Posterior cingulate gyrus (tissue), 11 donors: ENCODE measurements around the gene ADAMTS6.

Experiments
- DNase-seq, 10 donors: peaks; one replicate each; pipeline versions ENCODE4 v3.0.0 to v3.0.0-alpha.2; 2020 to 2021; ENCODE audit warnings: mixed read lengths in 3 of 10
- intact Hi-C: fragments of 100-400 bp; cut with DNase I; formaldehyde crosslinking; loops from one replicate; pipeline ENCODE4 v1.15.1; 2023

The ADAMTS6 gene

GRCh38 chr5:65305913-65306312 is 175.8 kb downstream of the ADAMTS6 start:
- no peak for DNase-seq
- intact Hi-C loops, result no loop called here

DNA sequence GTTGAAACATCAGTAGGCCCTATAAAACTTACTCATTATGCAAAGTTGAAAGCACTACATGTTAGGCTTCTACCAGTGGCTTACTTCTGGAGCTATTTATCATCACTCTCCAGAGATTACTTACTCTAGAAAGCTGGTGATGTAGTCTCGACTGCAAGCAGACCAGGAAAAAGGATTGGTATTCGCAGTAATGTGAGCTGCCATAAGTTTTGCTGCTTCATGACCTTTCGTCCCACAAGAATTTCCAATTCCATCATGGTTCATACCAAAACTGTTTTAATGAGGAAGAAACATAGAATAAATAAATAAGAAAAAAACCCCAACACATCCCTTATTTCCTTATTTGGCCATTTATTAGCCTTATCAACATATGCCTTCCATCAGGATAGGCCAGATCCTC is 181.9 kb downstream of the ADAMTS6 start:
- intact Hi-C loops, result no loop called here
- DNase-seq, result no peak

DNA sequence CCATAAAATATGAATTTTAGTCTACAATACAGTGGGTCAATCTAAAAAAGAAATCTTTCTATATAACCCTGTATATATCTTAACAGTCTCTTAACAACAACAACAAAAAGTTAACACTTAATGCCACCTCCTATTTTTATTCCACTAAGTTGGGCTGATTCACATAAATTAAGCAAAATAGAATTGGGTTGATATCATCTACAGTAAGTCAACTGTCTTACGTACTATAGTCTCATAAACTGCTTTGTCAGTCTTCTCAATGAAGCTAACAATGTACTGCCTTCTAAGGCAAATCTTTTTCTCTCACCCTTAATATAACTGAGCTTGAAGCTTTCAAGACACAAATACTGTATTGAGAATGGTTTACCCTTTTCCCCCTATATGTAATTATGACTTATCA is 185.7 kb downstream of the ADAMTS6 start:
- DNase-seq, result no peak
- intact Hi-C loops, result no loop called here

- DNase-seq, result no peak
Measured at GRCh38 chr5:65292196-65292595, 189.5 kb downstream of the ADAMTS6 start.

DNA sequence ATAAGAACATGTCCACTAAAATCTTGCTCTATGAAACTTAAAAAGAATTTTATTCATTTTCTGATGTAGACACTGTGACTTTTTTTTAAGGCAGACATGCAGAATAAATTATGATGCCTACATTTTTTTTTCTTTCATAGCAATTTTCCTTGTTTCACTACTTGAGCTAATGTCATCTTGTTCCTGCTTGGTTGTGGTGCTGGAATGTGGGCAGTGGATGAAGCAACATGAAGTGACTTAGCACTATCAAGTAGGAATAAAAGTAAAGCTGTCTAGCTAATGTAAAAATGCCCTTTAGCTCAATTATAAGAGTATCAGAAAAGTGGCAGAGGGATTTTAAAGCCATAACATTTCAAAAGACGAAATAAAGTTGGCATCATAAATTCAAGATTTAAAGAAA is 191.0 kb downstream of the ADAMTS6 start:
- intact Hi-C loops, result no loop called here
- DNase-seq, result no peak

More at GRCh38 chr5:65292196-65292595, 189.5 kb downstream of the ADAMTS6 start:
- intact Hi-C loops, result no loop called here

GRCh38 chr5:65288657-65289056 is 193.1 kb downstream of the ADAMTS6 start:
- intact Hi-C loops, result no loop called here
- no peak for DNase-seq

DNA sequence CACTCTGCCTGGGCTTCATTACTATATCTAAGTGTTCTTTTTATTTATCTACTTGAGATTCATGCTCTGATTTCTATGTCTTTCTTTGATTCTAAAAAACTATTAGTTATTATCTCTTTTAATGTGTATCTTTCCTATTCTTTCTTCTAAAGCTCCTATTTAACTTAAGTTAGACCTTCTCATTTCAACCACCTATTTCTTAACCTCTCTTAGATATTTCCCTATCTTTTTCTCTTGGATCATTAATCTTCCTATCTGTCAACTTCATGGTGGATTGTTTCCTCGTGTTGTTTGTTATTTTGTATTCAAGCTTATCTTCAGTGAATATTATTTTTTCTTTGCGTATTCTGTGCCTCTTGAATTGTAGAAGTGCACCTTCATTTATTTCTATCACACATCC is 202.1 kb downstream of the ADAMTS6 start:
- intact Hi-C loops, result no loop called here

DNA sequence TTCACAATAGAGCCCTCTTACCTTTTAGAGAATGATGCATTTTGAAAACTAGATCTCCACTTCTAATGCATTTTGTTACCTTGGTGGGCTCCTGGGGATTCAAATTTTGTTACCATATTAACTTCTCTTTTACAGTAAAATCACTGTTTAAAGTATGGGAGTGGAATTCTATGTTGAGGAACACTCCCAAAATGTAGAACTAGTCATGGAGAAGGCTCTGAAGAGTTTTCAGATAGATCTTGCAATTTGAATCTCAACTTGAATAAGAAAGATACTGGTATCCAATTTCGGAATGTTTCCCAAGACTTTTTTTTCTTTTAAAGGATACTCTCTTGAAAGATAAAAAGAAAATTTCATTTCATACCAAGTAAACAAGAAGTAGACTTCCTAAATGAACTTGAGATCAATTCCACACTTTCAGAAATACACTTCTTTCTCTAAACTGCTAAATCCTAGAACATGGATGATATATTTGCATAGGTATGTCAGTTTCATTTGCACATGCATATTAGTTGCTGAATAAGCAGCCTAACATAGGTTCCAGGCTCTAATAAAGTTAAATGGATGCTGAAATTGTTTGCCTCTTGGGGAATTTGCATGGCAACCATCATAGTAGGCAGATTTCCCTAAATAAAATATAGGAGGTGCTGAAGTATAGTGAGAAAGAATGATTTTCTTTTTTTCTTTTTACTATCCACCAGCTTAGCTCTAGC is 205.4 kb downstream of the ADAMTS6 start:
- intact Hi-C loops, result no loop called here
- no peak for DNase-seq

More for the DNA sequence above, 202.1 kb downstream of the ADAMTS6 start:
- no peak for DNase-seq

GRCh38 chr5:65271906-65272305 is 209.8 kb downstream of the ADAMTS6 start:
- DNase-seq, result no peak
- intact Hi-C loops, result no loop called here

DNA sequence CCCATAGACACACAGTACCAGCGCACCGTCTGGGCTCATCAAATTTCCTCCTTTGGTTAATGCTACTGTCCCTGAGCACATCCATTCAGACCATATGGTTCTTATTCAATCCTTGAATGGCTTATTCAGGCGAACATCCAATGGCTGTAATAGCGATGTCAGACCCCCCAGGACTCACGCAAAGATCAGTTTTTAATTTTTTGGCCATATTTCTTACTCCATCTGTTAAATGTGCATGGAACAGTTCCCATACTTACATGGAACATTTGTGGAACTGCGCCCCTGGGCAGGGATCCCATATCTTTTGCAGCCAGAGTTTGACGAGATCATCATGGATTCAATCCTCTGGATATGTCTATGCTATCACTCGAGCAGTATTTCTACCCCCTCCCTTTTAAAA is 213.2 kb downstream of the ADAMTS6 start:
- no peak for DNase-seq
- intact Hi-C loops, result no loop called here

DNA sequence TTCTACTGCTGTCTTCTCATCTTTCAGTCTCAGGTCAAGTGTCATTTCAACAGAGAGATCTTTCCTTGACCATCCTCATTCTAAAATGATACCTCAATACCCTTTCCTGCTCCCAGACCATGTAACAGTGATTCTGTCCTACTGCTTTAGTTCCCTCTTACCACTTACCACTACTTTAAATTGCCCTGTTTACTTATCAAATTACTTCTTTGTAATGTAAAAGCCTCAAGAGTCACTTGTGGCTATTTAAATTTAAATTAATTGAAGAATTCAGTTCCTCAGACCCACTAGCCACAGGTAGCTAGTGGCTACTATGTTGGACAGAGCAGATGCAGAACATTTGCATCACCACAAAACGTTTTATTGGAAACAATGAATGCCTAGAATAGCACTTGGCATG is 217.3 kb downstream of the ADAMTS6 start:
- no peak for DNase-seq

DNA sequence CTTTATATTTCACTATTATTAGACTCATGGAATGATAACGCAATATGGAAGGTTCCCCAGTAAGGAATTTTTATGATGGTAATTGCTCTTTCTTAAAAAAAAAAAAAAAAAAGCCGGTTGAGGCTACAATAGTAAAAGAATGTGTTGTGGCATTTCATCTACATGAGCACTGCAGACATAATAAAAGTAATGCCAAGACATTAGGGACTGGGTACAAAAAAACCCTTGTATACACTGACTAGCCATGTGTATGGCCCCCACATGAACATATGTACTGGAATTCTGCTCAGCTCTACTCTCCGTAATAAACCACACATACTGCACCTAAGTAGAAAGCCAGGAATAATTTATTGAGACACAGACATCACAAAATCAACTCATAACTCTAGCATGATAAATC is 218.4 kb downstream of the ADAMTS6 start:
- no peak for DNase-seq
- intact Hi-C loops, result no loop called here

More for the DNA sequence above, 217.3 kb downstream of the ADAMTS6 start:
- intact Hi-C loops, result no loop called here

DNA sequence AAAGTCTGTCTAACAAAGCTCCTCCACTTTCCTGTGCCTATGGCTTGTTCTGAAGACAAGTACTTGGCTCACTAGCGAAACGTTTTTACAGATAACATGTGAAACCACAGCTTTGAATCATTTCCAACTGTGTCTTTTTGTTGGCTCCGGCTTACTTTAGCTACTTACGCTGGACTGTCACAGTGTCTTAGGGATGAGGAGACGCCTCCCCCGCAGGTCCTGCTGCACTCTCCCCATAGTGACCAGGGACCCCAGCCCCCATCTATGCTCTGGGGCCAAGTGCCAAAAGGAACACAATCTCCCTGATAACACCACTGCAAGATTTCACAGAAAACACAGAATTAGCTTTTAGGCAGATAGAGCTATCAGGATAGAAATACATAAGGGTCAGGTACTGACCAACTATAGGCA is 219.1 kb downstream of the ADAMTS6 start:
- DNase-seq, result peak in 1 of 10 donors; percentile 49
- intact Hi-C loops, result no loop called here

- intact Hi-C loops, result no loop called here
- no peak for DNase-seq
Measured at GRCh38 chr5:65262096-65262495, 219.6 kb downstream of the ADAMTS6 start.

DNA sequence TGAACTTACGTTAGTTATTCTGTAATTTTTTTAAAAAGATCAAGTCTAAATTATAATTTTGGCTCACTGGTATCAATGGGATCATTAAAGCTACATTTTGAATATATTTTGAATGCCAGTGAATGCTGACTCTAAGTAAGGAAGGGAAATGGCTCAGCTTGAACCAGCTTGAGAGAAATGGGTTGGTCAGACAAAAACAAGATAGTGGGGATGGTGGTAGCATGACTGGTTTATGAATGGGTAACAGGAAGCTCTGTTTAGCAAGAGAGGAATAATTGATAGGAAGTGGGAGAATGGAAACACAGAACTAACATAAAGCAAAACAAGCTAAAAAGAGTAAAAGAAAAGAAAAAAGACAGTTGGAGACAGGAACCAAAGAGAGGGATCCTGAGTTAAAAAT is 220.2 kb downstream of the ADAMTS6 start:
- DNase-seq, result no peak
- intact Hi-C loops, result no loop called here

DNA sequence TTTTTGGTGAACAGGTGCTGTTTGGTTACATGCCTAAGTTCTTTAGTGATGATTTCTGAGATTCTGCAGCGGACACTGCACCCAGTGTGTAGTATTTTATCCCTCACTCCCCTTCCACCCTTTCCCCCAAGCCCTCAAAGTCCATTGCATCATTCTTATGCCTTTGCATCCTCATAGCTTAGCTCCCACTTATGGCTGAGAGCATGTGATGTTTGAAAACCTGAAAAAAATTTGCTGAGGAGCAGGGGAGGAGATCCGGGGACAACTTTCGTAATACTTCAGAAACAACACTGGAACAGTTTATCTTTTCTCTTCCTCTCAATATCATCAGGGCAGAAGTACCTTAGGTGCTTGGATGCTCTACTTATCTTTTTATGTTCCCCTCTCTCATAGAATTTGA is 226.4 kb downstream of the ADAMTS6 start:
- DNase-seq, result no peak
- intact Hi-C loops, result no loop called here

DNA sequence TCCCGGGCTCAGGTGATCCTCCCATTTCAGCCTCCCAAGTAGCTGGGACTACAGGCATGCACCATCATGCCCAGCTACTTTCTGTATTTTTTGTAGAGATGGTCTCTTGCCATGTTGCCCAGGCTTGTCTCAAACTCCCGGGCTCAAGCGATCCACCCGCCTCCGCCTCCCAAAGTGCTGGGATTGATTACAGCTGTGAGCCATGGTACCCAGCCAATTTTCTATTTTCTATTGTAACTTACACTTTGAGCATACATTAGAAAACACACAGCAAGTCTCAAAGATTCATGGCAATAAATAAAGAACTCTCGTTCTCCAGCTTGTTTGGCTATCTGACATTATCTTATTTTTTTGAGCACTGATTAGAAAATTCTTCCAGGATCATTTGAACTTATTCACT is 228.7 kb downstream of the ADAMTS6 start:
- intact Hi-C loops, result no loop called here
- peak in 2 of 10 donors; percentile 32 to 41 for DNase-seq

GRCh38 chr5:65248896-65249295 is 232.8 kb downstream of the ADAMTS6 start:
- intact Hi-C loops, result no loop called here
- no peak for DNase-seq

GRCh38 chr5:65247594-65247993 is 234.1 kb downstream of the ADAMTS6 start:
- intact Hi-C loops, result no loop called here
- no peak for DNase-seq

- intact Hi-C loops, result no loop called here
- DNase-seq, result no peak
Measured at GRCh38 chr5:65246741-65247140, 235.0 kb downstream of the ADAMTS6 start.

GRCh38 chr5:65244031-65244430 is 237.7 kb downstream of the ADAMTS6 start:
- intact Hi-C loops, result no loop called here
- no peak for DNase-seq

DNA sequence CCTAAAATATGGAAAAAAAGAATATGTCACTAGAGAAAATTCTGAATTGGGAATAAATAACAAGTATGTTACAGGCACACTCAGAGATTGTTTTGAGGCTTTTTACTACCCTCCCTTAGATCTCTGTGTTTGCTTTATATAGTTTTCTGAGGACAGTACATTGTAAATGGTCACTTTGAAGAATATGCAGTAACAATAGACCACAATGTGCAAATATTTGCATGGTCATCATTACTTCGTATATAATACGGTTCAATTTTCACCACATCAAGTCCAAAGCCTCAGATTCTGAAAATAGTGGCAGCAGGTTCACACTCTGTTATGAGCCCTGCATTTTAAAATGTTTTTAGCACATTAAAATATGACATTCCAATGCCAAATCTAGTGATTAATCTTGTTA is 238.6 kb downstream of the ADAMTS6 start:
- no peak for DNase-seq
- intact Hi-C loops, result no loop called here

GRCh38 chr5:65229841-65230240 is 251.9 kb downstream of the ADAMTS6 start:
- intact Hi-C loops, result no loop called here
- no peak for DNase-seq
